NK-92 (cell line): ENCODE results near the gene ZNF614.
"Not testable (repeated sequence)": the region's sequence is repeated elsewhere in the genome, so short reads cannot be mapped to it uniquely, and the experiment has no call there.

ENCODE experiments used
- DNase-seq: peaks from one replicate; lab custom pipeline; 2025; ENCODE audit not compliant: unreplicated experiment; lab: John Stamatoyannopoulos, UW

ZNF614 gene

DNA sequence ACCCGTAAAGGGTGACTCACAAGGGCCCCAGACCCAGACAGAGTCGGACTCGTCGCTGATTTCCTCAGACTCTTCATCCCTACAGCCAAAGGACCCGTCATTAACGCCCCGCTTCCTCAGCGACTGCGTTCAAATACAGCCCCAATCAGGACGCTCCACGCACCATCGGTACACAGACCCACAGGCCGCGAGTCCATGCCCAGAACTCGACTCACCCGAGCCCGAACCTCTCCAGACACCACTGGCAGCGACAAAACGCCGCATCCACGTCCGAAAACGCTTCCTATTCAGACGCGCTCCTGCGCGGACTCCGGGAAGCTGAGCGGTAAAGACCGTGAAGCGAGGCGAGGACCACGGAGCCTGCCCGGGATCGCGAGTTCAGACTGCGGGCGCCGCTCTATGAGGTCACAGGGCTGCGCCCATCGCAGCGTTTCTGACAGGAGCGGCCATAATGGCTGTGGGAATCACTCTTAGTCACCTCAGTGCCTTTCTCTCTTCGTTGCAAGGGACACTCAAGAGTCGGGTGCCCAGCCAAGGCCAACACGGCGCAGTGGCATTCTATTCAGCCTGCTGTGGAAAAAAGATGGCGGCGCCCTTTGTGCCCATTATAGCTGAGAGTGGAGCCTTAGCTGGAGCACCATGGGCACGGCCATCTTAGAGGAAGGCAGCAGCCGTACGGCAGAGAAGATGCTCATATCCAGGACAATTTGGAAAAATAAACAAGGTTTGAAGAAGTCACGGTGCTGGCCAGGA is at the start of gene ZNF614:
Gene ZNF614 (minus strand): TSS at position 353 of the 753 bp plus-strand sequence. CDS start 2,634 bp downstream, outside the sequence.
- no peak for DNase-seq

GRCh38 chr19:52070496-52070895 is 42.3 kb upstream of the ZNF614 start:
- no peak for DNase-seq

- DNase-seq, result no peak
These were observed 41.5 kb upstream of the ZNF614 start for GRCh38 chr19:52069653-52070052.

DNA sequence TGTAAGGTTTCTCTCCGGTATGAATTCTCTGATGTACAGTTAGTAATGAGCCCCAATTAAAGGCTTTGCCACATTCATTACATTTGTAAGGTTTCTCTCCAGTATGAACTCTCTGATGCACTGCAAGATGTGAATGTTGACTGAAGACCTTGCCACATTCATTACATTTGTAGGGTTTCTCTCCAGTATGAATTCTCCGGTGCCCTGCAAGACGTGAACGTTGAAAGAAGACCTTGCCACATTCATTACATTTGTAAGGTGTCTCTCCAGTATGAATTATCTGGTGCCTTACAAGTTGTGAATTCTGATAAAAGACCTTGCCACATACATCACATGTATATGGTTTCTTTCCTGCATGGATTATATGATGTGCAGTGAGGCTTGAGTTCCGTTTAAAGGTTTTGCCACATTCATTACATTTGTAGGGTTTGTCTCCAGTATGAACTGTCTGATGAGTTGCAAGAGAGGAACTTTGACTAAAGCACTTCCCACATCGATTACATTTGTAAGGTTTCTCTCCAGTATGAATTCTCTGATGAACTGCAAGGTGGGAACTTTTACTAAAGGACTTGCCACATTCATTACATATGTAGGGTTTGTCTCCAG is 38.2 kb upstream of the ZNF614 start:
- DNase-seq, result no peak

- no peak for DNase-seq
These were observed 37.2 kb upstream of the ZNF614 start for GRCh38 chr19:52065399-52065798.

GRCh38 chr19:52056480-52056879 is 28.3 kb upstream of the ZNF614 start:
- DNase-seq, result not testable (repeated sequence)

DNA sequence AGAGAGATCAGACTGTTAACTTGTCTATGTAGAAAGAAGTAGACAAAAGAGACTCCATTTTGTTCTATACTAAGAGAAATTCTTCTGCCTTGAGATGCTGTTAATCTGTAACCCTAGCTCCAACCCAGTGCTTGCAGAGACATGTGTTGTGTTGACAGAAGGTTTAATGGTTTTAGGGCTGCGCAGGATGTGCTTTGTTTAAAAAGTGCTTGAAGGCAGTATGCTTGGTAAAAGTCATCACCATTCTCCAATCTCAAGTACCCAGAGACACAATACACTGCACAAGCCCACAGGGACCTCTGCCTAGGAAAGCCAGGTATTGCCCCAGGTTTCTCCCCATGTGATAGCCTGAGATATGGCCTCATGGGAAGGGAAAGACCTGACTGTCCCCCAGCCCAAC is 23.6 kb upstream of the ZNF614 start:
- not testable (repeated sequence) for DNase-seq

DNA sequence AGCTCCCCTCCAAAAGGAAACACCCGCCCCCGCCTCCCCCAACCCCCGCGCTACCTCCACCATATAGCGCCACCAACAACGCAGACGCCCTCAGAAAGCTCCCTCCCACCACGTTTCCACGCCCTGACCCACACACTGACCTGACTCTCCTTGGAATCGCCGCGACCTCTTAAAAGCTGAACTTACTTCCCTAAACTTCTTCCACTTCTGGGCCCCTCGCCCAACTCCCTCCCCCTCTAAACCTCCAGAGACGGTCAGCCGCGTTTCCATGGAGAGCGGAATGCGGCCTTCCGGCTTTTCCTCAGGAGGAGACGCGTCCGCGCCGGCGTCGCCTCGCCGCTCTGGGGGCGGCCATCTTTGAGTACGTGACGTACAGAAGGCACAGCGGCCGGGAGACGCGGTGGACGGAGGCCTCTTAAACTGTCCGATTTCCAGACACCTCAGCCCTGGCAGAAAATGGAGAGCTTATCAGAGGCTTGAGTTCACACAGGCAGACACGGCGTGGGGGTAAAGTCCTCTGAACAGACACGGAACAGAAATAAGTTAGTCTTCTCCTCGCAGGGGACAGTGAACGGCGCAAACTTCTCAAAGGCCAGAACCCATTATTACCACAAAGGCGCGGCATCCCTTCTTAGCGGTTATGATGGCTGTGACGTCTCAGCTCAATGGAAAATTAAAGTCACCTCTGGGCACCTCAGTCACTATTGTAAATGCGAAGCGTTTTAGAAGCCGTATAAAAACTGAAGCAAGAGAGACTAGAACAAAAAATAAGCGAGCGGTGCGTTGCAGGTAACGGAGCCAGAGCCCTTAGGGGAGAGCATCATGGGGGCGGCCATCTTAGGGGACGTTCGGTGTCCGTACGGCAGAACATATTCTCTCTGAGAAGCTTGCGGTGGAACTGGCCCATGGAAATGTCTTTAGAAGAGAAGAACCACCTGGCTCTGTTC is 20.6 kb upstream of the ZNF614 start, which contains the start of gene ZNF432:
Gene ZNF432 (minus strand): TSS at position 284 of the 947 bp plus-strand sequence. CDS start 1,970 bp downstream, outside the sequence.
- DNase-seq, result no peak

DNA sequence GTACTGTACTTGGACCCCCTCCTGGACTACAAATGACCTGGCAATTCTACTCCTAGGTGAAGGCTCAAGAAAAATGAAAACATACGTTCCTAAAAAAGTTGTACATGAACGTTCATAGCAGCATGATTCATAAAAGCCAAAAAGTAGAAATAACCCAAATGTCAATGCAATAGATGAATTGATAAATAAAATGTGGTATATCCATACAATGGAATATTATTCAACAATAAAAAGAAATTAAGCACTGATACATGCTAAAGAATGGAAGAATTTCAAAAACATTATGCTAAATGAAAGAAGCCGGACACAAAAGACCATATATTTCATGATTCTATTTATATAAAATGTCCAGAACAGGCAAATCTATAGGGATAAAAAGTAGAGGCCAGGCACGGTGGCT is 11.0 kb upstream of the ZNF614 start:
- DNase-seq, result no peak

GRCh38 chr19:52034051-52034728 is 6.0 kb upstream of the ZNF614 start:
- DNase-seq, result no peak

DNA sequence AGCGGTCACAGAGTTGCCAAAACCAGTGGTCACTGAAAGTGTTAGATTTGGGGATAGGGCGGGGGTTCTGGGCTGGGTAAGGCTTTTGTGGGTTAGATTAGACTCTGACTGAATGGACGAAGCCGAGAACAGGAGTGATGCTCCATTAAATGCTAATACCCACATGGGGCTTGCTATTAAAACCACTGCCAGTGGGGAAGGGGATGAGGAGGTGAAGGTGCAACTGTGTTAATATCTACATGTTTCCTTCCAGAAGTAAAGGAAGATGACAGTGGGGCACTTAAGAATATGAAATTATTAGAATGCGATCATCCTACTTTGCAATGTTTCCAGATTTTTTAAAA is 573 bp upstream of the ZNF614 start:
- DNase-seq, result no peak

DNA sequence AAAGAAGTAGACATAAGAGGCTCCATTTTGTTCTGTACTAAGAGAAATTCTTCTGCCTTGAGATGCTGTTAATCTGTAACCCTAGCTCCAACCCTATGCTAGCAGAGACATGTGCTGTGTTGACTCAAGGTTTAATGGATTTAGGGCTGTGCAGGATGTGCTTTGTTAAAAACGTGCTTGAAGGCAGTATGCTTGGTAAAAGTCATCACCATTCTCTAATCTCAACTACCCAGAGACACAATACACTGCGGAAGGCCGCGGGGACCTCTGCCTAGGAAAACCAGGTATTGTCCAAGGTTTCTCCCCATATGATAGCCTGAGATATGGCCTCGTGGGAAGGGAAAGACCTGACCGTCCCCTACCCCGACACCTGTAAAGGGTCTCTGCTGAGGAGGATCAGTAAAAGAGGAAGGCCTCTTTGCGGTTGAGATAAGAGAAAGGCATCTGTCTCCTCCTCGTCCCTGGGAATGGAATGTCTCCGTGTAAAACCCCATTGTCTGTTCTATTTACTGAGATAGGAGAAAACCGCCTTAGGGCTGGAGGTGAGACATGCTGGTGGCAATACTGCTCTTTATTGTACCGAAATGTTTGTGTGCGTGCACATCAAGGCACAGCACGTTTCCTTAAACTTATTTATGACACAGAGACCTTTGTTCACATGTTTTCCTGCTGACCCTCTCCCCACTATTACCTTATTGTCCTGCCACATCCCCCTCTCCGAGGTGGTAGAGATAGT is 1.8 kb downstream of the ZNF614 start:
- not testable (repeated sequence) for DNase-seq

- DNase-seq, result not testable (repeated sequence)
These were observed 3.7 kb downstream of the ZNF614 start for GRCh38 chr19:52024478-52024877.

DNA sequence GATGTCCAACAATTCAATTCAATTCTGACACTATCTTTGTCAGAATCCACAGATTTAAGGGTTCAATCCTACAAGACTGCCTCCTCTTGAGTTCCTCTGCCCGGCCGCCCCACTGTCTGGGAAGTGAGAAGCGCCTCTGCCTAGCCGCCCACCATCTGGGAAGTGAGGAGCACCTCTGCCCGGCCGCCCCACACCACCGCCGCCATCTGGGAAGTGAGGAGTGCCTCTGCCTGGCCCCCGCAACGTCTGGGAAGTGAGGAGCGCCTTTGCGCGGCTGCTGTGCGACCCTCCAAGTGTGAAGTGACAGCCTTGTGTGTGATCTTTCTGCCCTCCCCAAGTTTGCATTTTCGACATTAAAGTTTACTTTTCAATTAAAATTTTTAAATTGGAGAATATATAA is 6.0 kb downstream of the ZNF614 start:
- DNase-seq, result no peak

GRCh38 chr19:52020506-52020905 is 7.7 kb downstream of the ZNF614 start:
- no peak for DNase-seq

DNA sequence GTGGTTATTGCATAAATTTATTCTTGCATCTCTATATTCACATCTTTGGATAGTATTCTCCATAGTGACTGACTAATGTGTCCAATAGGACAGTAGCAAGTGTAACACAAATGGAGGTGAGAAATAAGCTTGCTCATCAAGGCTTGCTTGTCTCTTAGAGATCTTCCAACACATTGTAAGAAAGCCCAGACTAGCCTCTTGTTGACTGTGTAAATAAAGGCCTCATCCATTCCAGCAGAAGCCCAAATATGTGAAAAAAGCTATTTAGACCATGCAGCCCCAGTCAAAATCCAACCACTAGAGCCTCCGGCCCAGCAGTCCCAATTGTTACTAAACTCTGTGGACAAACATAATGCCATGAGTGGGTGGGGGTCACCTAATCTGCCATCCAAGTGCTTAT is 17.5 kb downstream of the ZNF614 start:
- DNase-seq, result no peak

GRCh38 chr19:52007806-52008557 is 20.2 kb downstream of the ZNF614 start, which contains the start of gene ZNF615:
Gene ZNF615, minus strand, starts transcription at chr19:52008211. Its CDS starts 4,500 bp downstream, at chr19:52003711.
- no peak for DNase-seq

- no peak for DNase-seq
These were observed 20.8 kb downstream of the ZNF614 start for GRCh38 chr19:52007451-52007805.

DNA sequence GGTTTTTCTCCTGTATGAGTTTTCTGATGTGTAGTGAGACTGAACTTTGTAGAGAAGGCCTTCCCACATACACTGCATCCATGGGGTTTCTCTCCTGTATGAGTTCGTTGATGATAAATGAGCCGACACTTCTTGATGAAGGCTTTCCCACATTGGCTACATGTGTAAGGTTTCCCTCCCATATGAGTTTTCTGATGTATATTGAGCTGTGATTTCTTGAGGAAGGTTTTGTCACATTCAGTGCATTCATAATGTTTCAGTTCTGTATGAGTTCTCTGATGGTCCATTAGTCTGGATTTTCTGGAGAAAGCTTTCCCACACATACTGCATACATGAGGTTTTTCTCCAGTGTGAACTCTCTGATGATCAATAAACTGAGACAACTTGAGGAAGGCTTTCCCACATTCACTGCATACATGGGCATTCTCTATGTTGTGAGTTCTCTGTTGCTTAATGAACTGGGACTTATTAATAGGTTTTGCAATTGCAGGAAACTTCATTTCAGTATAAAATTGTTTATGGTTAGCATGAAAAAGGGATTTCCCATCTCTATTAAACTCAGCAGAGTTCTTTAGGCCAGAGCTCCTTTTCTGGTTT is 34.0 kb downstream of the ZNF614 start:
- no peak for DNase-seq
